OCI-LY7 (cell line): ENCODE measurements around the gene MRAP.

Experiments
- CTCF ChIP-seq: fragments of 200-600 bp; sonication (generic); conservative IDR thresholded peaks from 2 replicates; pipeline ENCODE4 v1.5.1; 2014; ENCODE audit warnings: mild to moderate bottlenecking, antibody characterized with exemption, low read length, moderate library complexity, mixed read lengths
- EZH2phosphoT487 ChIP-seq: fragments of 200-600 bp; sonication (generic); IDR thresholded peaks from 2 replicates; pipeline ENCODE4 v1.6.1; 2018; ENCODE audit warnings: low read depth, borderline replicate concordance, mild to moderate bottlenecking, mixed run types, antibody characterized with exemption, low read length, moderate library complexity, mixed read lengths

GRCh38 chr21:32308696-32309095 lies 10.0 kb downstream of the MRAP start:
- TF ChIP-seq CTCF (no peak), EZH2phosphoT487 (no peak)
